OCI-LY3 (cell line): ENCODE results near the gene GMEB2.

Experiments
- H2AFZ ChIP-seq: fragments of 200-600, 300-600 bp; shearing (Covaris generic); 2 replicates; pipeline ENCODE4 v1.6.0; 2014; ENCODE audit warnings: antibody characterized with exemption, low read depth, low read length
- H3K27ac ChIP-seq: fragments of 200-600, 300-600 bp; sonication (generic); 2 replicates; pipeline ENCODE4 v1.5.1; 2014; ENCODE audit warnings: mild to moderate bottlenecking, low read length, moderate library complexity, mixed read lengths
- H3K27me3 ChIP-seq: fragments of 200-600, 300-600 bp; sonication (generic); 2 replicates; pipeline ENCODE4 v1.6.1; 2014; ENCODE audit warnings: low read depth, low read length, mixed read lengths
- H3K36me3 ChIP-seq: fragments of 200-600, 300-600 bp; sonication (generic); replicated peaks from 2 replicates; pipeline ENCODE3; 2014; ENCODE audit warnings: low read depth, low read length, mixed read lengths
- H3K4me1 ChIP-seq: fragments of 300-600, 200-600 bp; sonication (generic); 2 replicates; pipeline ENCODE4 v1.6.1; 2014; ENCODE audit warnings: low read length, mixed read lengths
- H3K4me2 ChIP-seq: fragments of 200-600, 300-600 bp; sonication (generic); 2 replicates; pipeline ENCODE4 v1.6.1; 2014; ENCODE audit warnings: low read length, mixed read lengths
- H3K4me3 ChIP-seq: fragments of 300-600, 200-600 bp; sonication (generic); 2 replicates; pipeline ENCODE4 v1.5.1; 2014; ENCODE audit warnings: antibody characterized with exemption, mild to moderate bottlenecking, low read length, moderate library complexity
- H3K79me2 ChIP-seq: fragments of 300-600, 200-600 bp; shearing (Covaris generic); 2 replicates; pipeline ENCODE4 v1.6.1; 2014; ENCODE audit warnings: mild to moderate bottlenecking, low read length, mixed read lengths
- H3K9ac ChIP-seq: fragments of 300-600, 200-600 bp; shearing (Covaris generic); 2 replicates; pipeline ENCODE4 v1.6.0; 2014; ENCODE audit warnings: mild to moderate bottlenecking, low read length, moderate library complexity
- H3K9me3 ChIP-seq: fragments of 200-600, 300-600 bp; shearing (Covaris generic); 2 replicates; pipeline ENCODE4 v1.6.1; 2014; ENCODE audit warnings: low read length, mixed read lengths; ENCODE audit not compliant: insufficient read depth
- H4K20me1 ChIP-seq: fragments of 200-600, 300-600 bp; sonication (generic); 2 replicates; pipeline ENCODE4 v1.6.1; 2016; ENCODE audit warnings: low read length, mixed read lengths; ENCODE audit not compliant: insufficient read depth
- CTCF ChIP-seq: fragments of 200-600, 300-600 bp; sonication (generic); IDR thresholded peaks from 2 replicates; pipeline ENCODE4 v1.5.1; 2014; ENCODE audit warnings: antibody characterized with exemption, low read length, low read depth
- EZH2phosphoT487 ChIP-seq: fragments of 200-600 bp; shearing (Covaris generic); IDR thresholded peaks from 2 replicates; pipeline ENCODE4 v1.6.1; 2018; ENCODE audit warnings: antibody characterized with exemption, mixed run types, low read depth

GMEB2 gene

GRCh38 chr20:63540417-63541186, 86.3 kb downstream of the GMEB2 start:
- no peak overlapping the region for H3K4me3 ChIP-seq
- H2AFZ ChIP-seq = no peak overlapping the region
- peaks cover 23% of the 10 kb centered on the region for H3K27me3 ChIP-seq
- no peaks in the 10 kb centered on the region for H3K79me2 ChIP-seq
- no peaks in the 10 kb centered on the region for H3K9me3 ChIP-seq
- H3K4me2 ChIP-seq = no peak overlapping the region
- H4K20me1 ChIP-seq = no peaks in the 10 kb centered on the region
- H3K4me1 ChIP-seq = peaks cover 30% of the 10 kb centered on the region
- TF ChIP-seq CTCF (no peak), EZH2phosphoT487 (no peak)
- no peak overlapping the region for H3K27ac ChIP-seq
- no peaks in the 10 kb centered on the region for H3K36me3 ChIP-seq
- H3K9ac ChIP-seq = no peak overlapping the region

GRCh38 chr20:63539441-63540370, 87.2 kb downstream of the GMEB2 start:
- Histone ChIP-seq H3K9ac (no peak overlapping the region), H3K4me3 (no peak overlapping the region), H4K20me1 (no peaks in the 10 kb centered on the region), H3K36me3 (no peaks in the 10 kb centered on the region), H3K4me1 (peaks cover 30% of the 10 kb centered on the region), H2AFZ (no peak overlapping the region), H3K27ac (no peak overlapping the region), H3K4me2 (no peak overlapping the region), H3K9me3 (no peaks in the 10 kb centered on the region), H3K79me2 (no peaks in the 10 kb centered on the region), H3K27me3 (peaks cover 14% of the 10 kb centered on the region)
- TF ChIP-seq CTCF = no peak
- TF ChIP-seq EZH2phosphoT487 = no peak

- no peak overlapping the region for H3K4me3 ChIP-seq
- H3K4me2 ChIP-seq = 0 out of 2 replicates have a peak overlapping the region, but pooled peaks have one; percentile 76
- no peaks in the 10 kb centered on the region for H3K36me3 ChIP-seq
- H3K4me1 ChIP-seq = peaks cover 30% of the 10 kb centered on the region
- no peak overlapping the region for H2AFZ ChIP-seq
- no peaks in the 10 kb centered on the region for H3K79me2 ChIP-seq
- peaks cover 8% of the 10 kb centered on the region for H3K27me3 ChIP-seq
- H3K9ac ChIP-seq = no peak overlapping the region
- H4K20me1 ChIP-seq = no peaks in the 10 kb centered on the region
- no peaks in the 10 kb centered on the region for H3K9me3 ChIP-seq
- no peak overlapping the region for H3K27ac ChIP-seq
- TF ChIP-seq CTCF = no peak
- TF ChIP-seq EZH2phosphoT487 = no peak
Measured at GRCh38 chr20:63539092-63539430, 87.8 kb downstream of the GMEB2 start.
